Stomach (tissue), 19 donors: ENCODE measurements around the gene TNFSF13B. TPM values are rescaled to one million over a fixed set of nuclear protein-coding genes. Genes with fewer than 3 reads are reported as not detected.

ENCODE experiments used
- DNase-seq, 2 donors: peaks; one replicate each; pipeline versions ENCODE4 v3.0.0 to v3.0.0-alpha.2; 2013 to 2019
- H3K27ac ChIP-seq, 5 donors: fragments of 200-600 bp in 4 of 5; sonication (generic) in 4 of 5; one replicate each; pipeline ENCODE4 v1.5.1; 2013 to 2019; ENCODE audit warnings: mild to moderate bottlenecking in 1 of 5, moderate library complexity in 1 of 5
- H3K27me3 ChIP-seq, 3 donors: fragments of 200-600 bp; sonication (generic); one replicate each; pipeline ENCODE4 v1.5.1; 2017 to 2019; ENCODE audit warnings: mixed run types in 1 of 3
- H3K36me3 ChIP-seq, 4 donors: fragments of 200-600 bp; sonication (generic); 1 replicate in 3 of 4; 2 replicates in 1 of 4; pipeline ENCODE4 v1.5.1; 2016 to 2019
- H3K4me1 ChIP-seq, 4 donors: fragments of 200-600 bp; sonication (generic); one replicate each; pipeline ENCODE4 v1.5.1; 2016 to 2019
- H3K4me3 ChIP-seq, 4 donors: fragments of 200-600 bp; sonication (generic) in 3 of 4; one replicate each; pipeline ENCODE4 v1.5.1; 2016 to 2019; ENCODE audit warnings: mild to moderate bottlenecking in 1 of 4
- H3K9me3 ChIP-seq, 4 donors: fragments of 200-600 bp; sonication (generic); one replicate each; pipeline ENCODE4 v1.5.1; 2016 to 2019
- EP300 ChIP-seq: sonication (generic); formaldehyde crosslinking; IDR thresholded peaks from one replicate; pipeline ENCODE4 v1.6.1; 2017; ENCODE audit warnings: antibody characterized with exemption
- POLR2A ChIP-seq, 4 donors: fragments of 450-650 bp; IDR thresholded peaks; one replicate each; pipeline ENCODE4 v1.6.1; 2016; ENCODE audit warnings: antibody characterized with exemption in 4 of 4, control low read depth in 2 of 4, mild to moderate bottlenecking in 1 of 4, moderate library complexity in 1 of 4
- POLR2AphosphoS5 ChIP-seq, 3 donors: sonication (generic); formaldehyde crosslinking; IDR thresholded peaks; one replicate each; pipeline ENCODE4 v1.6.1; 2016; ENCODE audit warnings: antibody characterized with exemption in 3 of 3
- WGBS, 5 donors: extraction: QIAGEN DNeasy Blood & Tissue Kit in 3 of 5; methylation state at CpG; one replicate each; pipeline versions ENCODE4 v1.1.5 to v1.1.7; 2013 to 2018; 5-methylcytosine and 5-hydroxymethylcytosine counted together
- intact Hi-C: fragments of 100-400 bp; cut with DNase I; formaldehyde crosslinking; loops from one replicate; pipeline ENCODE4 v1.15.1; 2023; ENCODE audit warnings: low total_unique reads
- long read RNA-seq, 10 donors: transcript quantifications; one replicate each; lab custom pipeline, GENCODE V29; 2026
- polyA plus RNA-seq, 3 donors: library from polyadenylated mRNA; stranded (reverse); fragments of 200-250 nt; gene quantifications; one replicate each; pipeline ENCODE4 v1.2.3, GENCODE V29; 2013
- total RNA-seq, 5 donors: library from RNA; depleted of rRNA; stranded (reverse); fragments of >200 nt; gene quantifications; one replicate each; pipeline versions ENCODE4 v1.1.0 to v1.2.3, GENCODE V29; 2014 to 2016
- TF ChIP-seq, protein P1 (sequence below), 7 experiments: fragments of 450-650 bp in 4 of 7; fragments of 200-600 bp in 3 of 7; sonication (generic) in 3 of 7; IDR thresholded peaks; one replicate each; pipeline ENCODE4 v1.5.1; 2016 to 2019; ENCODE audit warnings: antibody characterized with exemption in 7 of 7, control low read depth in 2 of 7, mild to moderate bottlenecking in 1 of 7
- donor health status: healthy with polysubstance abuse.
- donor health status: Bipolar disorder and iron deficiency.
- donor health status: healthy.

TNFSF13B gene, protein sequence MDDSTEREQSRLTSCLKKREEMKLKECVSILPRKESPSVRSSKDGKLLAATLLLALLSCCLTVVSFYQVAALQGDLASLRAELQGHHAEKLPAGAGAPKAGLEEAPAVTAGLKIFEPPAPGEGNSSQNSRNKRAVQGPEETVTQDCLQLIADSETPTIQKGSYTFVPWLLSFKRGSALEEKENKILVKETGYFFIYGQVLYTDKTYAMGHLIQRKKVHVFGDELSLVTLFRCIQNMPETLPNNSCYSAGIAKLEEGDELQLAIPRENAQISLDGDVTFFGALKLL
- total RNA-seq (10 to 100 TPM in 1 of 5 donors, 1 to 10 TPM in 3, under 1 TPM in 1; 0.89 to 12.3 (median 3.5) TPM), polyA plus RNA-seq (10 to 100 TPM in 1 of 3 donors, 1 to 10 TPM in 2; 2.0 to 11.0 (median 2.8) TPM)
- long read RNA-seq, donor 1: 0 reads
- long read RNA-seq, donor 2: 0 reads
- long read RNA-seq, donor 3: 0 reads
- long read RNA-seq, donor 4: 0 reads
- long read RNA-seq, donor 5: 0 reads
- long read RNA-seq, donor 6: 0 reads
- long read RNA-seq, donor 7, partial matches to known transcripts: 0 of 4 reads
- long read RNA-seq, donor 7, other reads (novel, unspliced or antisense): 0 of 4 reads
- long read RNA-seq, donor 8, partial matches to known transcripts: 0 of 1 reads
- long read RNA-seq, donor 8, other reads (novel, unspliced or antisense): 0 of 1 reads
- long read RNA-seq, donor 9, partial matches to known transcripts: 0 of 1 reads
- long read RNA-seq, donor 9, other reads (novel, unspliced or antisense): 0 of 1 reads
- long read RNA-seq, donor 10, partial matches to known transcripts: 0 of 1 reads
- long read RNA-seq, donor 10, other reads (novel, unspliced or antisense): 0 of 1 reads

DNA sequence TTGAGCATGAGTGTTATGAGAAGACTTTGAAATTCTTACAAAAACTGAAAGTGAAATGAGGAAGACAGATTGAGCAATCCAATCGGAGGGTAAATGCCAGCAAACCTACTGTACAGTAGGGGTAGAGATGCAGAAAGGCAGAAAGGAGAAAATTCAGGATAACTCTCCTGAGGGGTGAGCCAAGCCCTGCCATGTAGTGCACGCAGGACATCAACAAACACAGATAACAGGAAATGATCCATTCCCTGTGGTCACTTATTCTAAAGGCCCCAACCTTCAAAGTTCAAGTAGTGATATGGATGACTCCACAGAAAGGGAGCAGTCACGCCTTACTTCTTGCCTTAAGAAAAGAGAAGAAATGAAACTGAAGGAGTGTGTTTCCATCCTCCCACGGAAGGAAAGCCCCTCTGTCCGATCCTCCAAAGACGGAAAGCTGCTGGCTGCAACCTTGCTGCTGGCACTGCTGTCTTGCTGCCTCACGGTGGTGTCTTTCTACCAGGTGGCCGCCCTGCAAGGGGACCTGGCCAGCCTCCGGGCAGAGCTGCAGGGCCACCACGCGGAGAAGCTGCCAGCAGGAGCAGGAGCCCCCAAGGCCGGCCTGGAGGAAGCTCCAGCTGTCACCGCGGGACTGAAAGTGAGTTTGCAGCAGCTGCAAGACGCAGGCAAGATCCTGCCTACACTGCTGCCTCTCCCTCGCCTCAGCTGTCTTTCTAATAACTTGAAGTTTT is at the start of gene TNFSF13B:
TNFSF13B (plus strand) TSS at position 118 of the 728 bp plus-strand sequence; CDS start at position 296, 178 bp downstream.
- peaks cover 0 to 7% (median 0%) of the 10 kb centered on the region in 4 donors for H3K36me3 ChIP-seq
- H3K4me3 ChIP-seq: peak within 1 kb of the TSS; percentile 35 to 50 (median 43)
- DNase-seq: peak; percentile 43 to 65
- no peak for TF ChIP-seq POLR2AphosphoS5 (IDR thresholded peaks at IDR 0.05)
- TF ChIP-seq, protein P1, sequence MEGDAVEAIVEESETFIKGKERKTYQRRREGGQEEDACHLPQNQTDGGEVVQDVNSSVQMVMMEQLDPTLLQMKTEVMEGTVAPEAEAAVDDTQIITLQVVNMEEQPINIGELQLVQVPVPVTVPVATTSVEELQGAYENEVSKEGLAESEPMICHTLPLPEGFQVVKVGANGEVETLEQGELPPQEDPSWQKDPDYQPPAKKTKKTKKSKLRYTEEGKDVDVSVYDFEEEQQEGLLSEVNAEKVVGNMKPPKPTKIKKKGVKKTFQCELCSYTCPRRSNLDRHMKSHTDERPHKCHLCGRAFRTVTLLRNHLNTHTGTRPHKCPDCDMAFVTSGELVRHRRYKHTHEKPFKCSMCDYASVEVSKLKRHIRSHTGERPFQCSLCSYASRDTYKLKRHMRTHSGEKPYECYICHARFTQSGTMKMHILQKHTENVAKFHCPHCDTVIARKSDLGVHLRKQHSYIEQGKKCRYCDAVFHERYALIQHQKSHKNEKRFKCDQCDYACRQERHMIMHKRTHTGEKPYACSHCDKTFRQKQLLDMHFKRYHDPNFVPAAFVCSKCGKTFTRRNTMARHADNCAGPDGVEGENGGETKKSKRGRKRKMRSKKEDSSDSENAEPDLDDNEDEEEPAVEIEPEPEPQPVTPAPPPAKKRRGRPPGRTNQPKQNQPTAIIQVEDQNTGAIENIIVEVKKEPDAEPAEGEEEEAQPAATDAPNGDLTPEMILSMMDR (IDR thresholded peaks at IDR 0.05): no peak
- TF ChIP-seq POLR2A (IDR thresholded peaks at IDR 0.05): no peak
- TF ChIP-seq EP300: no peak
- intact Hi-C loops: no loop called here
- H3K4me1 ChIP-seq: peaks cover 8 to 27% (median 18%) of the 10 kb centered on the region in 4 donors
- H3K27me3 ChIP-seq: no peaks in the 10 kb centered on the region
- H3K9me3 ChIP-seq: no peaks in the 10 kb centered on the region
- WGBS, 5 donors: 3 to 11% (median 5%) methylated on average over 16 of the region's 16 CpGs
- peak within 1 kb of the TSS; percentile 41 to 85 (median 52) for H3K27ac ChIP-seq

DNA sequence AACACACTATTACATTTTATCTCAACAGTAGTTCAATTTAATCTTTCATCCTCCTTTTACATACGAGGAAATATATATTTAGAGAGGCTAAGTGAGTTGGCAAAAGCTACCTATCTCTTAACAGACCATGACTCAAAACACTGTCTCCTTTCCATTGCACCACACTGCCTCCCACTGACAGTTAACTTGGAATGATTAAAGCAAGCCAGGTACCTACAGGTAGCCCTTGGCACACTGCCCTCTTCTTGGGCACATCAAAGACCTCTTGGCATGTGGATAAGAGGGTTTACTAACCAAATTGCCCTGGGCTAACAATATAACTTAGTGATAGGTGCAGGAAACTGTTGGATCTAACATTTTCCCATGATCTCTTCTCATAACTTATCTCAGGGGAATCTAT is 49.5 kb upstream of the TNFSF13B start:
- Histone ChIP-seq H3K4me1 (peaks cover 27 to 84% (median 51%) of the 10 kb centered on the region in 4 donors), H3K27ac (peak overlapping the region in 3 of 5 donors; percentile 88 to 93 (median 93)), H3K27me3 (no peaks in the 10 kb centered on the region), H3K9me3 (no peaks in the 10 kb centered on the region), H3K36me3 (no peaks in the 10 kb centered on the region), H3K4me3 (peak overlapping the region in 3 of 4 donors; percentile 80 to 96 (median 89))
- TF ChIP-seq, protein P1 (IDR thresholded peaks at IDR 0.05): no peak
- TF ChIP-seq POLR2A (IDR thresholded peaks at IDR 0.05) (no peak), POLR2AphosphoS5 (IDR thresholded peaks at IDR 0.05) (no peak), EP300 (no peak)
- WGBS, 5 donors: 7 to 37% (median 29%) methylated on average over 1 of the region's 1 CpG
- DNase-seq: peak; percentile 47 to 66
- intact Hi-C loops: no loop called here

DNA sequence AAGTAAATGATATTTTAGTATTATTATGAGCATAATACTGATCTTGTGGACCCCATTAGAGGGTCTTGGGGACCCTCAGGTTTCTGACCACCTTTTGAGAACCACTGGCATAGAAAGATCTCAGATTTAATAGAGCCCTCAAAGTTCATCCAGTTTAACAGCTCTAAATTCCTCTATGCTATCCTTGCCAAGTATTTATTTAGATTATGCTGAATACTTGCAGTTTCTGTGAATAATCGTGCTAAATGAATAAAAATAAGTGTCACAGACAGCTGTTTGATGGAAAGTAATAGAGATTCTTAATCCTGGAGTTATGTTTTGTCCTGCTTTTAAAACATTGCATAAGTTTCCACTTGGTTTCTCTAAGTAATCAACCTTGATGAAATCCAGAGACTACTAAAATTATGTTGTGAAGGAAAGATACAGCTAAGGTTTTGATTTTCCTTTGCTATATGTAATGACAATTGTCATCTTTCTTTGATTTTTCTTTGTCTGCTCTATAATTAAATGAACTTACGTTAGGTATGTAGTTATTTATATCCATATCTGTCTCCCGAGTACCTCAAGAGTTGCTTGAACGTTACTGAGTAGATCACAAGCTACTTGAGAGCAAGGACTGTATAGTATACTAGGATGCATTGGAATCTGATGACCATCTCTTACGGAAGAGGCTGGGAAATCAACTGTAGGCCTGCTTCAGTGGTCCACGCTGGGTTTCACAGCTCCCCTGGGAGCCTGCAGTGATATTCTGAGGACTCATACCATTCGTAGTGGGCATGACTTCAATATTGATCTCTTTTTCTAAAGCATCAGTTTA is 45.6 kb upstream of the TNFSF13B start:
- H3K4me3 ChIP-seq: no peak overlapping the region
- H3K36me3 ChIP-seq: no peaks in the 10 kb centered on the region
- no peaks in the 10 kb centered on the region for H3K27me3 ChIP-seq
- 66 to 78% (median 75%) methylated on average over 7 of the region's 7 CpGs for WGBS, 5 donors
- peak overlapping the region in 2 of 5 donors; percentile 31 to 36 for H3K27ac ChIP-seq
- H3K9me3 ChIP-seq: no peaks in the 10 kb centered on the region
- DNase-seq: no peak
- intact Hi-C loops: no loop called here
- TF ChIP-seq POLR2AphosphoS5 (IDR thresholded peaks at IDR 0.05): peak in 1 of 3 donors; percentile 18
- TF ChIP-seq POLR2A (IDR thresholded peaks at IDR 0.05): no peak
- peaks cover 18 to 99% (median 53%) of the 10 kb centered on the region in 4 donors for H3K4me1 ChIP-seq

DNA sequence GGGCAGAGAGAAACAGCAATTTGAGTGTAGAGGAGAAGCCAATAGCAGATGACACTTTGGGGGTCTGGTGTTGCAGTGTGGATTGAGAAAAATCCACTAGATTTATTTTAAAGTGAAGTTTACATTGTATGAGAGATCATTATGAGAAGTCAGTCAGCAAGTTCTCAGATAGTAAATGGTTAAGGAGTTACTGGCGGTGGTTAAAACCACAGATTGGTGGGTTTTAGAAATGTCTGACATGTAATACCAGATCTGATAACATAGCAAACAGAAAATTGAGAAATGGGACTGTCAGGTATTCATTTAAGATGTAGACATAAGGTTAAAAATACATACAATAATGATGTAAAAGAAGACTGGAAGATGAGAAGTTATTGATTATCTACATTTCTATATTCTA is 44.1 kb upstream of the TNFSF13B start:
- H3K4me3 ChIP-seq: no peak overlapping the region
- intact Hi-C loops: no loop called here
- H3K36me3 ChIP-seq: peaks cover 0 to 12% (median 7%) of the 10 kb centered on the region in 4 donors
- TF ChIP-seq POLR2A (IDR thresholded peaks at IDR 0.05) (no peak), POLR2AphosphoS5 (IDR thresholded peaks at IDR 0.05) (no peak), EP300 (no peak)
- H3K9me3 ChIP-seq: no peaks in the 10 kb centered on the region
- H3K4me1 ChIP-seq: peaks cover 3 to 98% (median 44%) of the 10 kb centered on the region in 4 donors
- no peak overlapping the region for H3K27ac ChIP-seq
- no peaks in the 10 kb centered on the region for H3K27me3 ChIP-seq
- 39 to 63% (median 45%) methylated on average over 1 of the region's 1 CpG for WGBS, 5 donors
- DNase-seq: no peak
